22Rv1 (cell line): Measurements from ENCODE around the gene MPP7.

Experiments used
- CTCF ChIP-seq: fragments of 450-650 bp; IDR thresholded peaks from 2 replicates; pipeline ENCODE4 v1.5.1; 2017; ENCODE audit warnings: mild to moderate bottlenecking
- ZFX ChIP-seq: fragments of 450-650 bp; IDR thresholded peaks from 2 replicates; pipeline ENCODE4 v1.6.1; 2017; ENCODE audit warnings: antibody characterized with exemption, borderline replicate concordance

- TF ChIP-seq CTCF: no peak
- TF ChIP-seq ZFX: no peak
Measured at GRCh38 chr10:28320799-28321198, 17.9 kb upstream of the MPP7 start.
